PC-3 (cell line): ENCODE results near the gene TAAR6.
"Not testable (repeated sequence)": the region's sequence is repeated elsewhere in the genome, so short reads cannot be mapped to it uniquely, and the experiment has no call there.

Source experiments
- CTCF ChIP-seq: fragments of 300-600 bp; sonication (generic); conservative IDR thresholded peaks from 2 replicates; pipeline ENCODE4 v1.5.1; 2017; ENCODE audit warnings: antibody characterized with exemption, low read depth, mild to moderate bottlenecking, low read length
- EZH2phosphoT487 ChIP-seq: fragments of 300-600 bp; sonication (generic); IDR thresholded peaks from 2 replicates; pipeline ENCODE4 v1.6.1; 2018; ENCODE audit warnings: mild to moderate bottlenecking, antibody characterized with exemption, low read length, borderline replicate concordance

- TF ChIP-seq EZH2phosphoT487, CTCF: not testable (repeated sequence)
Observed at GRCh38 chr6:132560087-132560486, 10.0 kb upstream of the TAAR6 start.
